Breast epithelium (tissue), 3 donors: Measurements from ENCODE around the gene C19orf47.

ENCODE experiments used
- POLR2AphosphoS5 ChIP-seq, 3 donors: sonication (generic); formaldehyde crosslinking; IDR thresholded peaks; one replicate each; pipeline ENCODE4 v1.6.1; 2017; ENCODE audit warnings: antibody characterized with exemption in 3 of 3
- TF ChIP-seq, protein P1 (sequence below), 3 donors: fragments of 450-650 bp; IDR thresholded peaks; one replicate each; pipeline ENCODE4 v1.5.1; 2016 to 2017; ENCODE audit warnings: antibody characterized with exemption in 3 of 3, mild to moderate bottlenecking in 3 of 3, moderate library complexity in 3 of 3

- TF ChIP-seq, protein P1, sequence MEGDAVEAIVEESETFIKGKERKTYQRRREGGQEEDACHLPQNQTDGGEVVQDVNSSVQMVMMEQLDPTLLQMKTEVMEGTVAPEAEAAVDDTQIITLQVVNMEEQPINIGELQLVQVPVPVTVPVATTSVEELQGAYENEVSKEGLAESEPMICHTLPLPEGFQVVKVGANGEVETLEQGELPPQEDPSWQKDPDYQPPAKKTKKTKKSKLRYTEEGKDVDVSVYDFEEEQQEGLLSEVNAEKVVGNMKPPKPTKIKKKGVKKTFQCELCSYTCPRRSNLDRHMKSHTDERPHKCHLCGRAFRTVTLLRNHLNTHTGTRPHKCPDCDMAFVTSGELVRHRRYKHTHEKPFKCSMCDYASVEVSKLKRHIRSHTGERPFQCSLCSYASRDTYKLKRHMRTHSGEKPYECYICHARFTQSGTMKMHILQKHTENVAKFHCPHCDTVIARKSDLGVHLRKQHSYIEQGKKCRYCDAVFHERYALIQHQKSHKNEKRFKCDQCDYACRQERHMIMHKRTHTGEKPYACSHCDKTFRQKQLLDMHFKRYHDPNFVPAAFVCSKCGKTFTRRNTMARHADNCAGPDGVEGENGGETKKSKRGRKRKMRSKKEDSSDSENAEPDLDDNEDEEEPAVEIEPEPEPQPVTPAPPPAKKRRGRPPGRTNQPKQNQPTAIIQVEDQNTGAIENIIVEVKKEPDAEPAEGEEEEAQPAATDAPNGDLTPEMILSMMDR (IDR thresholded peaks at IDR 0.05) = no peak
- TF ChIP-seq POLR2AphosphoS5 (IDR thresholded peaks at IDR 0.05) = no peak
Observed at GRCh38 chr19:40302224-40303011, 45.8 kb downstream of the C19orf47 start.
